DND-41 (cell line): Measurements from ENCODE around the gene TSSC4.
A peak's percentile ranks its signal among the peaks of the same experiment; 100 is the strongest.

Experiments
- EZH2 ChIP-seq: IDR thresholded peaks from 3 replicates; pipeline ENCODE4 v1.6.1; 2012; ENCODE audit warnings: borderline replicate concordance, low read depth, mild to moderate bottlenecking, moderate library complexity, low read length, inconsistent platforms; ENCODE audit not compliant: severe bottlenecking
- TF ChIP-seq, protein P1 (sequence below): IDR thresholded peaks from 2 replicates; pipeline ENCODE4 v1.5.1; 2012; ENCODE audit warnings: borderline replicate concordance, low read length, moderate library complexity, mild to moderate bottlenecking; ENCODE audit not compliant: poor library complexity, severe bottlenecking; ENCODE audit errors: extremely low read depth

- TF ChIP-seq, protein P1, sequence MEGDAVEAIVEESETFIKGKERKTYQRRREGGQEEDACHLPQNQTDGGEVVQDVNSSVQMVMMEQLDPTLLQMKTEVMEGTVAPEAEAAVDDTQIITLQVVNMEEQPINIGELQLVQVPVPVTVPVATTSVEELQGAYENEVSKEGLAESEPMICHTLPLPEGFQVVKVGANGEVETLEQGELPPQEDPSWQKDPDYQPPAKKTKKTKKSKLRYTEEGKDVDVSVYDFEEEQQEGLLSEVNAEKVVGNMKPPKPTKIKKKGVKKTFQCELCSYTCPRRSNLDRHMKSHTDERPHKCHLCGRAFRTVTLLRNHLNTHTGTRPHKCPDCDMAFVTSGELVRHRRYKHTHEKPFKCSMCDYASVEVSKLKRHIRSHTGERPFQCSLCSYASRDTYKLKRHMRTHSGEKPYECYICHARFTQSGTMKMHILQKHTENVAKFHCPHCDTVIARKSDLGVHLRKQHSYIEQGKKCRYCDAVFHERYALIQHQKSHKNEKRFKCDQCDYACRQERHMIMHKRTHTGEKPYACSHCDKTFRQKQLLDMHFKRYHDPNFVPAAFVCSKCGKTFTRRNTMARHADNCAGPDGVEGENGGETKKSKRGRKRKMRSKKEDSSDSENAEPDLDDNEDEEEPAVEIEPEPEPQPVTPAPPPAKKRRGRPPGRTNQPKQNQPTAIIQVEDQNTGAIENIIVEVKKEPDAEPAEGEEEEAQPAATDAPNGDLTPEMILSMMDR, result peak; percentile 71
- TF ChIP-seq EZH2, result no peak
Measured at GRCh38 chr11:2419638-2420501, 19.3 kb downstream of the TSSC4 start.
